Measurements from ENCODE around the gene SLC40A1.

Gene SLC40A1

DNA sequence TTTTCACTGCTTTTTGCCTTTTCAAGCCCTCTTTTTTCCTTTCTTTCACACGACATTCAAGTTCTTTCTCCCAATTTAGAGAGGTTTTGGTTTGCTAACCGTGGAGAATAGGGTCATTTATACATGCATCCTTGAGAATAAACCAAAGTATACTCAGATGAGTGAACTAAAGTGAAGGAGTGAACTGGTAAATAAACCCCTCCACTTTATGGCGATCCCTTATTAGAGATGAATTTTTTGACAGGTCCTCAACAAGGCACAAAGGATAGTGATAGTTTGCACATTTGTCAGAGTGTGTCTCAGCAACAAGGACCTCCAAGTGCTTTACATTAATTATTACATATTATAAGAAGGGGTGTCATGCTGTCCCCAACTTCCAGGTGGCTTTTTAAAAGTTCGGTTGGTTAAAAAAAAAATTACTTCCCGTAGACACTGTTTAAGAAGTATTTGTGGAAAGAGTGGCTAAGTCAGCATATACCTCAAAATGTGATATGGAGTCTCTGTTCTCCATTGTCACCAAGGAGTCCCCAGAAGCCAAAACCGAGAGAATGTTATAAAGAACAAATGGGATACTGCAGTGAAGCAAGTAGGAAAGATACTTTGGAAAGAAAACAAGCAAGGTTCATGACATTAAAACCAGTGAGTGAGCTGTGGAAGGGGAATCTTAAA, 1.7 kb upstream of the SLC40A1 start:
- Histone ChIP-seq H3K4me1 (ENCODE audit: control insufficient read depth, insufficient read depth, low read length) (peaks cover 4% of the 10 kb centered on the region; the same call in 1 of the 2 replicates), H3K27ac (ENCODE audit: low read length) (no peak overlapping the region), H3K36me3 (ENCODE audit: control insufficient read depth, insufficient read depth, low read length) (no peaks in the 10 kb centered on the region), H3K4me3 (ENCODE audit: low read length) (no peak overlapping the region), H3K9me3 (ENCODE audit: control insufficient read depth, insufficient read depth, low read length) (no peaks in the 10 kb centered on the region), H3K27me3 (ENCODE audit: control insufficient read depth, insufficient read depth, low read length) (peaks cover 46% of the 10 kb centered on the region)
- WGBS (ENCODE audit: insufficient coverage, insufficient read length): no CpG with 5 or more reads among the region's 6 CpGs
- DNase-seq (ENCODE audit: low read depth, low spot score): no peak

DNA sequence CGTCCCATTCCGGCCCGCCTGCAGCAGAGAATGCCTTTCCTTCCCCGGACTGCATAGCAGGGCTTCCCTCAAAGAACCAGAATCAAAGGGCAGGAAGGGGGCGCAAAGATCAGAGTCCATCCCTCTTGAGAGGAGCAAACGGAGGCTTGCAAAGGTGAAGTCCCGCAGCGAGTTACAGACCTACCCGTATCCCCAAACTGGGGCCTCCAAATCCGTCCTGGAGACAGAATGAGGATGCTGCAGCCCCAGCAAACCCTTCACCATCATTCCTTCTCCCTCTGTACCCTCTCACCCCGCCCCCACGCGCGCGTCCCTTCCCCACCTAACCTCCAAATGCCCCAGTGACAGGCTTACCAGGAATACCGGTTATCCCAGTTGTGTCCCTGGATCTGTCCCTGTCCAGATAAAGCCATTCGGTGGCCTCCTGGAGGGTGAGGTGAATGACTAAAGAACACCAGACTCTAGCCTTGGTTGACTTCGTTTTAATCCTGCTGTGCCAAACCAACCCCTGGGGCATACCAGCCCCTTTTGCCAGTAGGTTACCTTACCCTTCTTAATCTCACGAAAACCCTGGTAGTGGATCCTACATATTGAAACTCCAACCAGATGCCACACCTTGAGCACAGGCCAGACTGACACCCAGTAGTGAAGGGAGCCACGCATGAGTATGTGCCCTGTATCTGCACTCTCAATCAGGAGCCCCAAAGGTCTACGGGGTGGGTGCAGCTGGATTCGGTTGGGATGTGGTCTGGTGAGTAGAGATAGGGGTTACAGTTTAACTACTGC, 961 bp upstream of the SLC40A1 start:
- Histone ChIP-seq H3K36me3 (ENCODE audit: control insufficient read depth, insufficient read depth, low read length) (no peaks in the 10 kb centered on the region), H3K9me3 (ENCODE audit: control insufficient read depth, insufficient read depth, low read length) (no peaks in the 10 kb centered on the region), H3K27me3 (ENCODE audit: control insufficient read depth, insufficient read depth, low read length) (peaks cover 49% of the 10 kb centered on the region), H3K4me1 (ENCODE audit: control insufficient read depth, insufficient read depth, low read length) (peaks cover 4% of the 10 kb centered on the region; the same call in 1 of the 2 replicates), H3K4me3 (ENCODE audit: low read length) (no peak overlapping the region; the same call in 1 of the 2 replicates), H3K27ac (ENCODE audit: low read length) (no peak overlapping the region)
- DNase-seq (ENCODE audit: low read depth, low spot score): no peak
- no CpG with 5 or more reads among the region's 22 CpGs for WGBS (ENCODE audit: insufficient coverage, insufficient read length)

DNA sequence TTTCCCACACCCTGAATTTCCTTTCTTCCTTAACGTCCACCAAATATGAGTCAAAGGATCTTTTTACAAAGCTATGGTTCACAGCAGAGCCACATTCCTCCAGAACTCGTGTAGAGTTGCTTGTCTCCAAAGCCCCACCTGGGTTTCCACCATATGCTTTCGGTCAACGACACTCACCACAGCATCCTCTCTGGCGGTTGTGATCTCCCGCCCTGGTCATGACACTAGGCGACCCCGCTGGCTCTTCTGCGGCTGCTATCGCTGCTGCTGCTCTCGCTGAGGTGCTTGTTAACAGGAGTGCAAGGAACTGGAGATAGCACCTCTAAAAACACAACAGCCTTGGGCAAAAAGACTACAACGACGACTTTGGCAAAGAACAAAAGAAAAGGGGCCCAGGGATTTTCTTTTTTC, 340 bp downstream of the SLC40A1 start:
- no peak for DNase-seq (ENCODE audit: low read depth, low spot score)
- peak overlapping the region; percentile 47; the same call in 1 of the 2 replicates for H3K4me3 ChIP-seq (ENCODE audit: low read length)
- H3K27me3 ChIP-seq (ENCODE audit: control insufficient read depth, insufficient read depth, low read length): peaks cover 49% of the 10 kb centered on the region
- no CpG with 5 or more reads among the region's 13 CpGs for WGBS (ENCODE audit: insufficient coverage, insufficient read length)
- no peaks in the 10 kb centered on the region for H3K9me3 ChIP-seq (ENCODE audit: control insufficient read depth, insufficient read depth, low read length)
- H3K27ac ChIP-seq (ENCODE audit: low read length): no peak overlapping the region
- H3K4me1 ChIP-seq (ENCODE audit: control insufficient read depth, insufficient read depth, low read length): peaks cover 4% of the 10 kb centered on the region; the same call in 1 of the 2 replicates
- no peaks in the 10 kb centered on the region for H3K36me3 ChIP-seq (ENCODE audit: control insufficient read depth, insufficient read depth, low read length)

DNA sequence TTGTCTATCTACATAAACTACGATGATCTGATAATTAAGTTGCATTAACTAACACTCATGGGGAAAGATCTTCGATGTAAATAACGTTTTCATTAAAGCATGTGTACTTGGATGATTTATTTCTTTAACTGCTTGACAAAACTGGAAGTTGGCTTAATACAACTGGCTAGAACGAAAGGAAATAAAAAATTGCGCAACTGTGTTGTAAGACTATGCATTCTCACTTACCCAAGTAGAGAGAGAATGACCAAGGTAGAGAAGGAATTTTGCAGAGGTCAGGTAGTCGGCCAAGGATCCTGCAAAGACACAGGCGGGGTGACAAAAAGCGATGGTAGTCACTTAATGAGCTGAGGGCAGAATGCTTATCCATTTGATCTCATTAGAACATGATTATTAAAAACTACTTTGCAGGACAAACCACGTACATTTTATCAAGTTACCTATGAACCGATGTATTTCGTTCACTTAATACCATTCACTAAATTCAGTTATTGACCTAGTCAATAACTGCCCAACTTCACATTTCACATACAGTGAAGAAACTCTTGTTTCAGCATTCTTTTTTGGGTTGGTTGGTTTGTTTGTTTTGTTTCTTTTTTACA, 900 bp downstream of the SLC40A1 start:
- WGBS (ENCODE audit: insufficient coverage, insufficient read length): no CpG with 5 or more reads among the region's 11 CpGs
- H3K9me3 ChIP-seq (ENCODE audit: control insufficient read depth, insufficient read depth, low read length): no peaks in the 10 kb centered on the region
- no peak overlapping the region for H3K4me3 ChIP-seq (ENCODE audit: low read length)
- H3K27me3 ChIP-seq (ENCODE audit: control insufficient read depth, insufficient read depth, low read length): peaks cover 49% of the 10 kb centered on the region
- H3K4me1 ChIP-seq (ENCODE audit: control insufficient read depth, insufficient read depth, low read length): peaks cover 4% of the 10 kb centered on the region; the same call in 1 of the 2 replicates
- DNase-seq (ENCODE audit: low read depth, low spot score): no peak
- H3K27ac ChIP-seq (ENCODE audit: low read length): no peak overlapping the region
- H3K36me3 ChIP-seq (ENCODE audit: control insufficient read depth, insufficient read depth, low read length): no peaks in the 10 kb centered on the region

DNA sequence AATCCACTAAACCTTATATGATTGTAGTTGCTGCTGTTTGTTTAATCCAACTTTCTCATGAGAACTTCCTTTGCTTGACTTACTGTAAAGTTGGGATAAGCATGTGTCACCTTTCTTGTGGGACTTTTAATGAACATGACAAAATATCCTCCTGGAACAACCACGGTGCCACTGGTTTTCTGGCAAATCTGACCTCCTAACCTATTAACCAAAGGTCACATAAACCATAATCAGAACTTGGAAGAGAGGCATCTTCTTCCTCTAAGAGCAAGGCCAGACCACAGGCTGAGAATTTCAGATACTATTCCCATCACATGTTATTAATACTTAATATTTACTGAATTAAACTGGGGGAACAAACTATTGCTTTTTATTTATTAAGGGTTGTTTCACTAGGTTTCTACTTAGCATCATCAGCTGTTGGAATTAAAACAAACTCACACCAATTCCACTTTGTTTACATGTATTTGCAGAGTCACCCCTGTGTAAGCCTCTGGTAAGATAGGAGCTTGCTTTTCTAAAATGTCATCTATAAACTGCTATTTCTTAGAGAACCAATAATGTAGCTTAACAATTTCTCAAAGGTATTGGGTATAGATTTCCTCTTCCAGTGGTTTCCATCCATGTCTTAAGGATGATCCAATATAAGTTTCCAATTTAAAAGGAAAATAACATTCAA, 2.2 kb downstream of the SLC40A1 start:
- Histone ChIP-seq H3K36me3 (ENCODE audit: control insufficient read depth, insufficient read depth, low read length) (no peaks in the 10 kb centered on the region), H3K27me3 (ENCODE audit: control insufficient read depth, insufficient read depth, low read length) (peaks cover 43% of the 10 kb centered on the region), H3K9me3 (ENCODE audit: control insufficient read depth, insufficient read depth, low read length) (no peaks in the 10 kb centered on the region), H3K27ac (ENCODE audit: low read length) (no peak overlapping the region), H3K4me1 (ENCODE audit: control insufficient read depth, insufficient read depth, low read length) (peaks cover 4% of the 10 kb centered on the region; the same call in 1 of the 2 replicates), H3K4me3 (ENCODE audit: low read length) (no peak overlapping the region)
- no peak for DNase-seq (ENCODE audit: low read depth, low spot score)
- WGBS (ENCODE audit: insufficient coverage, insufficient read length): no CpG with 5 or more reads among the region's 1 CpG

DNA sequence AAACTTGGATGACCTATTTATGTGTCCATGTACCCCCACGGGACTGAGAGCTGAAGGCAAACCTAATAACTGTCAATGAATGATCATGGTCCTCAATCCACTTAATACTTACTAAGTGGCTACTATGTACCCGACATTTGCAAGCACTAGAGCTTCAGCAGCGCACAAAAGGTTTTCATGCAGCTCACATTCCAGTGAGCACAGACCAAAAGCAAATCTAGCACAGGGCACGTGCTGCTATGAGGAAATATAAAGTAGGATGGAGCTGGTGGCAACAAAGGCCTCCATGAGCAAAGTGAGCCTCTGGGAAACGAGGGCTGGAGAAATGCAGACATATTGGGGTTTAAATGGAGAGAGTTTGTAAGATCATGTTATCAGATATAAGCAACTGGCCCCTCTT, 3.5 kb downstream of the SLC40A1 start:
- H3K27me3 ChIP-seq (ENCODE audit: control insufficient read depth, insufficient read depth, low read length): peaks cover 32% of the 10 kb centered on the region
- no peak overlapping the region for H3K4me3 ChIP-seq (ENCODE audit: low read length)
- WGBS (ENCODE audit: insufficient coverage, insufficient read length): no CpG with 5 or more reads among the region's 5 CpGs
- peaks cover 4% of the 10 kb centered on the region; the same call in 1 of the 2 replicates for H3K4me1 ChIP-seq (ENCODE audit: control insufficient read depth, insufficient read depth, low read length)
- no peak overlapping the region for H3K27ac ChIP-seq (ENCODE audit: low read length)
- H3K9me3 ChIP-seq (ENCODE audit: control insufficient read depth, insufficient read depth, low read length): no peaks in the 10 kb centered on the region
- DNase-seq (ENCODE audit: low read depth, low spot score): no peak
- H3K36me3 ChIP-seq (ENCODE audit: control insufficient read depth, insufficient read depth, low read length): no peaks in the 10 kb centered on the region

DNA sequence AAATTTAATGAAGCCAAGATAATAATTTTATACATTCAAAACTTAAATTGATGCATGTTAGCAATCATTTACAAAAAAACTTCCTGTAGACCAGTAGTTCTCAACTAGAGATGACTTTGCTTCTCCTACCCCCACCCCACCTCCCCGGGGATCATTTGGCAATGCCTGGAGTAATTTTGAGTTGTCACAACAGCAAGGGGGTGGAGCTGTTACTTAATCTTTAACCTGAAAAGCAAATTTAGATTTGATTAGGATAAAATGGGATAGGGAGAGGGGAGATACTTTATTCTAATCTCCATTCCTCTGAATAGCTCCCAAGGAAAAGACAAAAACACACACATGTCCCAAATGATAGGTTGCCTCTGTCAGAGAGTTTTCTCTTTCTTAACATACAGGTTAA, 4.2 kb downstream of the SLC40A1 start:
- H3K4me3 ChIP-seq (ENCODE audit: low read length): no peak overlapping the region
- no peaks in the 10 kb centered on the region for H3K9me3 ChIP-seq (ENCODE audit: control insufficient read depth, insufficient read depth, low read length)
- no peak overlapping the region for H3K27ac ChIP-seq (ENCODE audit: low read length)
- no peak for DNase-seq (ENCODE audit: low read depth, low spot score)
- no peaks in the 10 kb centered on the region for H3K36me3 ChIP-seq (ENCODE audit: control insufficient read depth, insufficient read depth, low read length)
- peaks cover 3% of the 10 kb centered on the region; the same call in 1 of the 2 replicates for H3K4me1 ChIP-seq (ENCODE audit: control insufficient read depth, insufficient read depth, low read length)
- WGBS (ENCODE audit: insufficient coverage, insufficient read length): no CpG with 5 or more reads among the region's 1 CpG
- peaks cover 25% of the 10 kb centered on the region for H3K27me3 ChIP-seq (ENCODE audit: control insufficient read depth, insufficient read depth, low read length)

DNA sequence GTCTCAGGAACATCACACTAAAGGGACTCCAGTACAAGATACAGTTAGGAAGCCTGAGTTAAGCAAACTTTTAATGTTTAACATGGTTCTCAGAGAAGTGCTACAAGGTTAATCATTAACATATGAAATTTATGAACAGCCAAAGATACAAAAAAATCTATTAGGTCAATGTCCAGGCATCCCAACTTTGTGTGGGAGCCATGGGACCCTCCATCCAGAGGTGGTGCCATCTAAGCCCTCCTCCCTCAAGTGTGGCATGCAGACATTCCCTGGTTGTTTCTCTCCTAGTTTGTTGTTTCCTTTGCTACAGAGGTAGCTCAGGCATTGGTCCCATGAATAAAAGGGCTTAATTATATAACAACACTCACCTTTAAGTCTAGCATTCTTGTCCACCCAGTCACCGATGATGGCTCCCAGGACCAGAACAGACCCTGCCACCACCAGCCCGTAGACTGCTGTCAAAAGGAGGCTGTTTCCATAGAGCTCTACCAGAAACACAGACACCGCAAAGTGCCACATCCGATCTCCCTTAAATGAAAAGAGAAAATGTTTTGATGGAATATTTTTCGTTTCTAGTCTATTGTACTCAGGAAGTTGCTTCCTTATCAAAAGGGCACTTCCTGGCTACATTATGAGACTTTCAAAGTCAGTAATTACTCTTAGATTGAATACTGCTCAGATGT, 5.7 kb downstream of the SLC40A1 start:
- no peaks in the 10 kb centered on the region for H3K36me3 ChIP-seq (ENCODE audit: control insufficient read depth, insufficient read depth, low read length)

DNA sequence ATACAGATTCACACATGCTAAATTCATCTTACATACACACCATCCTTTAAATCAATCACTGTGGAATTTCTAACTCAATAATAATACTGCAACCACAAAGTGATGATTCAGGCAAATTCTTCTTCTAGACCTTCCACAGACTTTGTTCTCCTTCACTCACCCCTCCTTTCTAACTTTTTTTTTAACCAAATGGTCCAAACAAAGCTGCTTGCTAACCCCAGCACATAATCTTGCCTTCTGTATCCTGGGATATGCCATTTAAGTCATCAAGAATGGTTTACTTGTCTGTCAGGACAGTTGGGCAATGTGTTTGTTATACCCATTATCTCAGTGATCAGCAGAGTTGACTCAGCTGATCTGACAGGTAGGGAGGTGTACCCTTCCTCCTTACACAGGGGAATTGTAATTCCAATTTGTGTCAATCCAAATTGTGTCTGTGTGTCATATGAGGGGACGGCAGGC, 10.0 kb downstream of the SLC40A1 start:
- no CpG with 5 or more reads among the region's 1 CpG for WGBS (ENCODE audit: insufficient coverage, insufficient read length)
- H3K4me1 ChIP-seq (ENCODE audit: control insufficient read depth, insufficient read depth, low read length): no peaks in the 10 kb centered on the region
- H3K27me3 ChIP-seq (ENCODE audit: control insufficient read depth, insufficient read depth, low read length): no peaks in the 10 kb centered on the region
- H3K9me3 ChIP-seq (ENCODE audit: control insufficient read depth, insufficient read depth, low read length): no peaks in the 10 kb centered on the region
- H3K4me3 ChIP-seq (ENCODE audit: low read length): no peak overlapping the region
- no peaks in the 10 kb centered on the region for H3K36me3 ChIP-seq (ENCODE audit: control insufficient read depth, insufficient read depth, low read length)
- no peak for DNase-seq (ENCODE audit: low read depth, low spot score)
- no peak overlapping the region for H3K27ac ChIP-seq (ENCODE audit: low read length)

More for the DNA sequence above, 5.7 kb downstream of the SLC40A1 start:
- Histone ChIP-seq H3K4me1 (ENCODE audit: control insufficient read depth, insufficient read depth, low read length) (no peaks in the 10 kb centered on the region), H3K27ac (ENCODE audit: low read length) (no peak overlapping the region), H3K9me3 (ENCODE audit: control insufficient read depth, insufficient read depth, low read length) (no peaks in the 10 kb centered on the region), H3K4me3 (ENCODE audit: low read length) (no peak overlapping the region), H3K27me3 (ENCODE audit: control insufficient read depth, insufficient read depth, low read length) (peaks cover 15% of the 10 kb centered on the region)
- DNase-seq (ENCODE audit: low read depth, low spot score): no peak
- no CpG with 5 or more reads among the region's 5 CpGs for WGBS (ENCODE audit: insufficient coverage, insufficient read length)

Data from iPS DF 6.9 (cell line).